Brain microvascular endothelial cell (primary cell): ENCODE data around the gene ESYT2.

Experiments
- DNase-seq: peaks from one replicate; pipeline ENCODE4 v3.0.0-alpha.2; 2020
- H3K27ac ChIP-seq: fragments of 250-450 bp; sonication (Bioruptor Pico); 2 replicates; pipeline ENCODE4 v1.5.1; 2020; ENCODE audit warnings: mild to moderate bottlenecking, moderate library complexity
- H3K27me3 ChIP-seq: fragments of 250-450 bp; sonication (Bioruptor Pico); replicated peaks from 2 replicates; pipeline ENCODE4 v1.5.1; 2020; ENCODE audit warnings: mild to moderate bottlenecking
- H3K36me3 ChIP-seq: fragments of 250-450 bp; sonication (Bioruptor Pico); replicated peaks from 2 replicates; pipeline ENCODE4 v1.5.1; 2020; ENCODE audit warnings: mild to moderate bottlenecking
- H3K4me3 ChIP-seq: 2 replicates; pipeline ENCODE4 v1.5.1; 2011; ENCODE audit warnings: low read depth, mild to moderate bottlenecking, control low read depth, low read length, moderate library complexity
- in situ Hi-C: cut with HindIII; loops from 2 replicates; pipeline ENCODE4 v1.10.0; 2017; ENCODE audit warnings: low sequenced_read_pairs, low pct_ligation_motif_present
- TF ChIP-seq, protein P1 (sequence below): IDR thresholded peaks from 2 replicates; pipeline ENCODE4 v1.5.1; 2011; ENCODE audit warnings: low read depth, mild to moderate bottlenecking, moderate library complexity, low read length, control low read depth, inconsistent platforms; ENCODE audit errors: missing control alignments

ESYT2 gene

DNA sequence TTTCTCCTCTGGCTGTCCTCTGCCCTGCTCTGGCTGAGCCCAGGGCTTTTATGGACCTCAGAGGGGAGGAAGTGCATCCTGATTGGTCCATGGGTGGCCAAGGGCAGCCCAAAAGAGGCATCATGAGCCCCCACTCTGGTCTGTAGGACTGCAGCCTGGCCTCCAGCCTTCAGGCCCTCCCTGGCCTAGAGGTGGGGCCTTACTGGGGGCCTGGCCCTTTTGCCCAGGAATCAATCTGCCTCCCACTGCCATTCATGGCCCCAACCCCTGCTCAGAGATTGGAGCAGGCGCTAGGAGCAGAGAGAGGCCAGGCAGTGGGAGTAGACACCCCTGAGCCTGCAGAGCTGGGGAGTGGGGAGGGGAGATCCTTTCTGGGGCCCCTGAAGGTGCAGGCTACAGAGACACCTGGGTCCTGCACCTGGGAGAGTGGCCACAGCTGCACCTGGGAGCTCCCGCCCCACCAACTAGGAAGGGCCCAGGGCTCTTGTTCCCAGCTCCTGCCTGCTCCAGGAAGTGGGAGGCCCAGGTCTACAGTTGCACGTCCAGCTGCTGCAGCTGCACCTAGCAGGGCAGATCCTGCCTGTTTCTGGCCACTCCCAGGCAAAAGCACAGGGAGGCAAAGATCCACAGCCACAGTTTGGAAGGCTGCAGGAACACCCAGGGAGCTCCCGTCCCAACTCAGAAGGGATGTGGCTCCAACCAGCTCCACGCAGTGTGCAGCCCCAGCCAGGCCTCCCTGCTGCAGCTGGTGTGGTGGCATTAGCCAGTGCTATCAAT lies 20.6 kb upstream of the ESYT2 start:
- no peak for DNase-seq
- Histone ChIP-seq H3K27ac (no peak overlapping the region), H3K27me3 (no peaks in the 10 kb centered on the region), H3K4me3 (no peak overlapping the region), H3K36me3 (no peaks in the 10 kb centered on the region)
- TF ChIP-seq, protein P1, sequence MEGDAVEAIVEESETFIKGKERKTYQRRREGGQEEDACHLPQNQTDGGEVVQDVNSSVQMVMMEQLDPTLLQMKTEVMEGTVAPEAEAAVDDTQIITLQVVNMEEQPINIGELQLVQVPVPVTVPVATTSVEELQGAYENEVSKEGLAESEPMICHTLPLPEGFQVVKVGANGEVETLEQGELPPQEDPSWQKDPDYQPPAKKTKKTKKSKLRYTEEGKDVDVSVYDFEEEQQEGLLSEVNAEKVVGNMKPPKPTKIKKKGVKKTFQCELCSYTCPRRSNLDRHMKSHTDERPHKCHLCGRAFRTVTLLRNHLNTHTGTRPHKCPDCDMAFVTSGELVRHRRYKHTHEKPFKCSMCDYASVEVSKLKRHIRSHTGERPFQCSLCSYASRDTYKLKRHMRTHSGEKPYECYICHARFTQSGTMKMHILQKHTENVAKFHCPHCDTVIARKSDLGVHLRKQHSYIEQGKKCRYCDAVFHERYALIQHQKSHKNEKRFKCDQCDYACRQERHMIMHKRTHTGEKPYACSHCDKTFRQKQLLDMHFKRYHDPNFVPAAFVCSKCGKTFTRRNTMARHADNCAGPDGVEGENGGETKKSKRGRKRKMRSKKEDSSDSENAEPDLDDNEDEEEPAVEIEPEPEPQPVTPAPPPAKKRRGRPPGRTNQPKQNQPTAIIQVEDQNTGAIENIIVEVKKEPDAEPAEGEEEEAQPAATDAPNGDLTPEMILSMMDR = no peak
- in situ Hi-C loops = no loop called here

DNA sequence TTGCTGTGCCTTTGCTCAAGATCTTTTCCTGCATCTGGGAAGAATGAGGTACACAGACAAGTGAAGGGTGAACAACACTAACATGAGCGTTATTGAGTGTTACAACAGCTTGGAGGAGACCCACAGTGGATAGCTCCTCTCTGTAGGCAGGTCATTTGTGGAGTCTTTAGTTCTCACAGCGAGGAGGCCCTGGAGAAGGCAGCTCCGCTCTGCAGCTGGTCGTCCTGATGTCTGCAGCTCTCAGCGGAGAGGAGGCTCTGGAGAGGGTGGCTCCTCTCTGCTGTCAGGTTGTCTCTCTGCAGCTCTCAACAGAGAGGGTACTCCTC lies 20.1 kb upstream of the ESYT2 start:
- no peak overlapping the region for H3K27ac ChIP-seq
- no peaks in the 10 kb centered on the region for H3K36me3 ChIP-seq
- TF ChIP-seq, protein P1 = no peak
- H3K4me3 ChIP-seq = no peak overlapping the region
- no peak for DNase-seq
- in situ Hi-C loops = no loop called here
- no peaks in the 10 kb centered on the region for H3K27me3 ChIP-seq

DNA sequence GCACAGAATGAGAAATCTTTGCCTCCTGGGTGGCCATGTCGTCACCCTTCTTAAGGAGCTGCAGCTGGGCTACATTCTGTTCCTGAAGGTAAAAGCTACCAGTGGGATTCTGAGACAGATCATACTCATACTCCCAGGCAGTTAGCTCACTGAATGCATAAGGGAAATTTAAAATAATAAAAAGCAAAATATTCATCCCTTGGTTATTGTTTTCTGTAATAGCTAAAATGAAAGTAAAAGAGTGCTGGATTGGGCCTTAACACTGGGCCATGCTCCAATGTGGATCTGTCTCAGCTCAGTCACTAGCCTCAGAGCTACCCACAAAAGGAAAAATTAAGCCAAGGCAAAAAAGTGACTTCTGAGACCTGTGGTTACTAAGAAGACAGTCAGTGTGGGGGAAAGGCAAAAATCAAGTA lies 18.1 kb upstream of the ESYT2 start:
- TF ChIP-seq, protein P1 = no peak
- no peak for DNase-seq
- H3K4me3 ChIP-seq = no peak overlapping the region
- no peak overlapping the region for H3K27ac ChIP-seq
- no peaks in the 10 kb centered on the region for H3K27me3 ChIP-seq
- in situ Hi-C loops = no loop called here
- no peaks in the 10 kb centered on the region for H3K36me3 ChIP-seq

DNA sequence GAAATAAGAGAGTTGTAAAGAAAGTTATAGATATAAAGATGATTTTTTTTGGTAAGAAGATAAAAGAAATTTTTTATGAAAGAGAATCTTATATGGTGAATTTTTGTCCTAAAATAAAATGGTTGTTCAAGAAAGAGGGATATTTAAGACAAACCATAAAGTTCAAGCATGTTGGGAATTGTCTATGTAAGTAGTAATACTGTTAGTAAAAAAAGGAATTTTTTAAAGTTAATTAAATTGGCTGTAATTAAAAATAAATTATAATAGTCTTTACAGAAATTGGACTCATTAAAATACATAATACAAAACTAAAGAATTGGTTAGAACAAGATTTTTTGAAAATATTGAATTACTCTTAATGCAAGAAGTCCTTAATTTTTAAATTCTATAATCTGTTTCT lies 17.0 kb upstream of the ESYT2 start:
- H3K4me3 ChIP-seq = no peak overlapping the region
- no peaks in the 10 kb centered on the region for H3K27me3 ChIP-seq
- H3K27ac ChIP-seq = no peak overlapping the region
- TF ChIP-seq, protein P1 = no peak
- no peaks in the 10 kb centered on the region for H3K36me3 ChIP-seq
- no peak for DNase-seq
- in situ Hi-C loops = no loop called here

DNA sequence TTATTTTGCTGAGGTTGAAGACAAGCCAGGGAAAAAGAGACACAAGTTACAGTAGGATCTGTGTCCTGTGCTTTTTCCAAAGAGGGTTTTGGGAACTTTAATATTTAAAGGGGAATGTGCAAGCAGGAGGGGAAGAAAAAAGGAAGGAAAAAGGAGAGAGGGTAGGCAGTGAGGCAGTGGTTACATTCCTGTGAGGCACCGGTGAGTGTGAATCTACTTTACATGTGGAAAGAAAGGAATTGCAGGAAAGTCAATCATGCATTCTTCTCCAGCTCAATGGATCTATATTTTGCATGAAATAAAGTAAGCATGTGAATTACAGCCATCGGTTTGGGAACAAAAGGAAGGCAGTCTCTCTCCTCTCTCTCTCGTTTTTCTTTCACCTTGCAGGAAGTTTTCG lies 14.5 kb upstream of the ESYT2 start:
- no peak overlapping the region for H3K4me3 ChIP-seq
- TF ChIP-seq, protein P1 = no peak
- no peak overlapping the region for H3K27ac ChIP-seq
- no peak for DNase-seq
- in situ Hi-C loops = no loop called here
- no peaks in the 10 kb centered on the region for H3K36me3 ChIP-seq
- H3K27me3 ChIP-seq = no peaks in the 10 kb centered on the region

DNA sequence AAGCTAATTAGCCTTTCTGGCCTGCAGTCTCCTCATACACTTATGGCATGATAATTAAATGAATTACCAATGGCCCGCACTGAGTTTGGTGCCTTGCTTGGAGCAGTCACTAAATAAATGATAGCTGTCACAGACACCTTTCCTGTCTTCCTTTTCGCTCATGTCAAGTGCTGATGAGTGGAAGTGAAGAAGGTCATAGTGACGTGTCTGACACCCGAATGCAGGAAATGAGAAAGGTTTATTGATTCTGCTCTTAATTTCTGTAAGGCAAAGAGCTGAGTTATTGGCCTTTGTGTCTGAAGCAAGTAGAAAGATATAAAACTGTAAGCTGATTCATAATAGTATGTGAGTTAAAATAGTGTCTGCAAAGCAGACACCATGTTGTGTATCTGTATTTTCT lies 13.2 kb upstream of the ESYT2 start:
- in situ Hi-C loops = no loop called here
- no peak overlapping the region for H3K4me3 ChIP-seq
- TF ChIP-seq, protein P1 = no peak
- DNase-seq = no peak
- H3K27ac ChIP-seq = no peak overlapping the region
- no peaks in the 10 kb centered on the region for H3K36me3 ChIP-seq
- H3K27me3 ChIP-seq = no peaks in the 10 kb centered on the region
